WTC11 (cell line): ENCODE measurements around the gene SOX14.

Experiments
- ATF2 ChIP-seq: sonication (generic); formaldehyde crosslinking; IDR thresholded peaks from 2 replicates; pipeline ENCODE4 v1.8.1; 2022; ENCODE audit warnings: low read depth, missing genetic modification reagents, borderline replicate concordance
- CREB1 ChIP-seq: sonication (generic); formaldehyde crosslinking; IDR thresholded peaks from 2 replicates; pipeline ENCODE4 v1.8.0; 2023; ENCODE audit warnings: mild to moderate bottlenecking, missing genetic modification reagents
- FOXP1 ChIP-seq: sonication (generic); formaldehyde crosslinking; IDR thresholded peaks from 2 replicates; pipeline ENCODE4 v1.8.0; 2022; ENCODE audit warnings: missing genetic modification reagents, mild to moderate bottlenecking, moderate library complexity, borderline replicate concordance
- GABPB1 ChIP-seq: sonication (generic); formaldehyde crosslinking; IDR thresholded peaks from 2 replicates; pipeline ENCODE4 v1.8.1; 2023; ENCODE audit warnings: mild to moderate bottlenecking, missing genetic modification reagents
- MXD4 ChIP-seq: fragments of 250-450 bp; sonication (Bioruptor Pico); IDR thresholded peaks from 2 replicates; pipeline ENCODE4 v1.8.0; 2021; ENCODE audit warnings: mild to moderate bottlenecking, moderate library complexity, borderline replicate concordance
- NR2C2 ChIP-seq: sonication (generic); formaldehyde crosslinking; IDR thresholded peaks from 2 replicates; pipeline ENCODE4 v1.8.0; 2022; ENCODE audit warnings: mild to moderate bottlenecking, missing genetic modification reagents
- NR3C1 ChIP-seq: sonication (generic); formaldehyde crosslinking; conservative IDR thresholded peaks from 2 replicates; pipeline ENCODE4 v1.8.1; 2023; ENCODE audit warnings: low read depth, mild to moderate bottlenecking, missing genetic modification reagents
- PRDM15 ChIP-seq: sonication (generic); formaldehyde crosslinking; IDR thresholded peaks from 2 replicates; pipeline ENCODE4 v1.8.0; 2022; ENCODE audit warnings: missing genetic modification reagents
- ZNF232 ChIP-seq: sonication (generic); formaldehyde crosslinking; IDR thresholded peaks from 2 replicates; pipeline ENCODE4 v1.8.0; 2022; ENCODE audit warnings: mild to moderate bottlenecking, missing genetic modification reagents
- ZNF263 ChIP-seq: sonication (generic); formaldehyde crosslinking; IDR thresholded peaks from 2 replicates; pipeline ENCODE4 v1.8.1; 2022; ENCODE audit warnings: low read depth, mild to moderate bottlenecking, moderate library complexity, missing genetic modification reagents
- TF ChIP-seq, protein P1 (sequence below): fragments of 200-600 bp; IDR thresholded peaks from 2 replicates; pipeline ENCODE4 v1.8.0; 2022; ENCODE audit warnings: antibody characterized with exemption
- TF ChIP-seq, protein P2 (sequence below): sonication (generic); formaldehyde crosslinking; IDR thresholded peaks from 2 replicates; pipeline ENCODE4 v1.8.0; 2022; ENCODE audit warnings: mild to moderate bottlenecking, missing genetic modification reagents
- TF ChIP-seq, protein P3 (sequence below): sonication (generic); formaldehyde crosslinking; IDR thresholded peaks from 2 replicates; pipeline ENCODE4 v1.8.1; 2023; ENCODE audit warnings: mild to moderate bottlenecking, missing genetic modification reagents, moderate library complexity
- TF ChIP-seq, protein P4 (sequence below): sonication (generic); formaldehyde crosslinking; IDR thresholded peaks from 2 replicates; pipeline ENCODE4 v1.8.1; 2022; ENCODE audit warnings: mild to moderate bottlenecking, moderate library complexity, missing genetic modification reagents

- TF ChIP-seq ZNF263 (CRISPR knock-in tag) (no peak), PRDM15 (CRISPR knock-in tag) (0 out of 2 replicates have a peak, but pooled peaks have one; percentile 10), GABPB1 (CRISPR knock-in tag) (no peak), CREB1 (CRISPR knock-in tag) (no peak), NR3C1 (CRISPR knock-in tag) (no peak), ATF2 (CRISPR knock-in tag) (no peak), MXD4 (no peak), NR2C2 (no peak), FOXP1 (CRISPR knock-in tag) (no peak), ZNF232 (CRISPR knock-in tag) (no peak)
- TF ChIP-seq, protein P1, sequence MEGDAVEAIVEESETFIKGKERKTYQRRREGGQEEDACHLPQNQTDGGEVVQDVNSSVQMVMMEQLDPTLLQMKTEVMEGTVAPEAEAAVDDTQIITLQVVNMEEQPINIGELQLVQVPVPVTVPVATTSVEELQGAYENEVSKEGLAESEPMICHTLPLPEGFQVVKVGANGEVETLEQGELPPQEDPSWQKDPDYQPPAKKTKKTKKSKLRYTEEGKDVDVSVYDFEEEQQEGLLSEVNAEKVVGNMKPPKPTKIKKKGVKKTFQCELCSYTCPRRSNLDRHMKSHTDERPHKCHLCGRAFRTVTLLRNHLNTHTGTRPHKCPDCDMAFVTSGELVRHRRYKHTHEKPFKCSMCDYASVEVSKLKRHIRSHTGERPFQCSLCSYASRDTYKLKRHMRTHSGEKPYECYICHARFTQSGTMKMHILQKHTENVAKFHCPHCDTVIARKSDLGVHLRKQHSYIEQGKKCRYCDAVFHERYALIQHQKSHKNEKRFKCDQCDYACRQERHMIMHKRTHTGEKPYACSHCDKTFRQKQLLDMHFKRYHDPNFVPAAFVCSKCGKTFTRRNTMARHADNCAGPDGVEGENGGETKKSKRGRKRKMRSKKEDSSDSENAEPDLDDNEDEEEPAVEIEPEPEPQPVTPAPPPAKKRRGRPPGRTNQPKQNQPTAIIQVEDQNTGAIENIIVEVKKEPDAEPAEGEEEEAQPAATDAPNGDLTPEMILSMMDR, result no peak
- TF ChIP-seq, protein P2, sequence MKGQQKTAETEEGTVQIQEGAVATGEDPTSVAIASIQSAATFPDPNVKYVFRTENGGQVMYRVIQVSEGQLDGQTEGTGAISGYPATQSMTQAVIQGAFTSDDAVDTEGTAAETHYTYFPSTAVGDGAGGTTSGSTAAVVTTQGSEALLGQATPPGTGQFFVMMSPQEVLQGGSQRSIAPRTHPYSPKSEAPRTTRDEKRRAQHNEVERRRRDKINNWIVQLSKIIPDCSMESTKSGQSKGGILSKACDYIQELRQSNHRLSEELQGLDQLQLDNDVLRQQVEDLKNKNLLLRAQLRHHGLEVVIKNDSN (CRISPR knock-in tag), result no peak
- TF ChIP-seq, protein P3, sequence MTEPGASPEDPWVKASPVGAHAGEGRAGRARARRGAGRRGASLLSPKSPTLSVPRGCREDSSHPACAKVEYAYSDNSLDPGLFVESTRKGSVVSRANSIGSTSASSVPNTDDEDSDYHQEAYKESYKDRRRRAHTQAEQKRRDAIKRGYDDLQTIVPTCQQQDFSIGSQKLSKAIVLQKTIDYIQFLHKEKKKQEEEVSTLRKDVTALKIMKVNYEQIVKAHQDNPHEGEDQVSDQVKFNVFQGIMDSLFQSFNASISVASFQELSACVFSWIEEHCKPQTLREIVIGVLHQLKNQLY (CRISPR knock-in tag), result no peak
- TF ChIP-seq, protein P4, sequence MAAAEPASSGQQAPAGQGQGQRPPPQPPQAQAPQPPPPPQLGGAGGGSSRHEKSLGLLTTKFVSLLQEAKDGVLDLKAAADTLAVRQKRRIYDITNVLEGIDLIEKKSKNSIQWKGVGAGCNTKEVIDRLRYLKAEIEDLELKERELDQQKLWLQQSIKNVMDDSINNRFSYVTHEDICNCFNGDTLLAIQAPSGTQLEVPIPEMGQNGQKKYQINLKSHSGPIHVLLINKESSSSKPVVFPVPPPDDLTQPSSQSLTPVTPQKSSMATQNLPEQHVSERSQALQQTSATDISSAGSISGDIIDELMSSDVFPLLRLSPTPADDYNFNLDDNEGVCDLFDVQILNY (CRISPR knock-in tag), result no peak
These were observed 6.8 kb downstream of the SOX14 start for GRCh38 chr3:137770835-137771399.
